ENCODE data around the gene ALDH1L2.

DNA sequence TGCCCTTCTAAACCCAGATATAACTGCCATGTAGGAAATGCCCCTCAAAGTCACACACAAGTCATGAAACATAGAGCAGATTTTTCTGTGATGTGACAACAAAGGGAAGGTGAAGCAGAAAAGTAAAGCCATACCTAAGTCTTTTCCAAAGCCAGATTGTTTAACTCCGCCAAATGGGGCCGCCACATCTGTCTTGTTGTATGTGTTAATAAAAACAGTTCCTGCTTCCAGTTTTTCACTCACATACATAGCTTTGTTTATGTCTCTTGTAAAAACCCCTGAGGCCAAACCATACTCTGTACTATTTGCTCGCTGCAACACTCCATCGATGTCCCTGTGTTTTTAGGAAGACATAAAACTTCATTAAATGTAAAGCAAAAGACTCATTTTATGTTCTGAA lies 57.8 kb downstream of the ALDH1L2 start:
- TF ChIP-seq, protein P1, sequence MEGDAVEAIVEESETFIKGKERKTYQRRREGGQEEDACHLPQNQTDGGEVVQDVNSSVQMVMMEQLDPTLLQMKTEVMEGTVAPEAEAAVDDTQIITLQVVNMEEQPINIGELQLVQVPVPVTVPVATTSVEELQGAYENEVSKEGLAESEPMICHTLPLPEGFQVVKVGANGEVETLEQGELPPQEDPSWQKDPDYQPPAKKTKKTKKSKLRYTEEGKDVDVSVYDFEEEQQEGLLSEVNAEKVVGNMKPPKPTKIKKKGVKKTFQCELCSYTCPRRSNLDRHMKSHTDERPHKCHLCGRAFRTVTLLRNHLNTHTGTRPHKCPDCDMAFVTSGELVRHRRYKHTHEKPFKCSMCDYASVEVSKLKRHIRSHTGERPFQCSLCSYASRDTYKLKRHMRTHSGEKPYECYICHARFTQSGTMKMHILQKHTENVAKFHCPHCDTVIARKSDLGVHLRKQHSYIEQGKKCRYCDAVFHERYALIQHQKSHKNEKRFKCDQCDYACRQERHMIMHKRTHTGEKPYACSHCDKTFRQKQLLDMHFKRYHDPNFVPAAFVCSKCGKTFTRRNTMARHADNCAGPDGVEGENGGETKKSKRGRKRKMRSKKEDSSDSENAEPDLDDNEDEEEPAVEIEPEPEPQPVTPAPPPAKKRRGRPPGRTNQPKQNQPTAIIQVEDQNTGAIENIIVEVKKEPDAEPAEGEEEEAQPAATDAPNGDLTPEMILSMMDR (conservative IDR thresholded peaks at IDR 0.05; ENCODE audit: low read depth, low read length) = no peak
- TF ChIP-seq EZH2 (IDR thresholded peaks at IDR 0.05; ENCODE audit: low read length, unreplicated experiment) = no peak
